OCI-LY7 (cell line): ENCODE measurements around the gene RETSAT. TPM values are rescaled to one million over a fixed set of nuclear protein-coding genes. Genes with fewer than 3 reads are reported as not detected.
A peak's percentile ranks its signal among the peaks of the same experiment; 100 is the strongest.

Experiments used
- BruUV-seq: library from RNA; stranded (reverse); fragments of 400-500 nt; replicated peaks from 2 replicates; lab custom pipeline; 2021; lab: Mats Ljungman, UMichigan
- CTCF ChIA-PET: fragments of 300-600 bp; sonication (Branson Sonifier 250); formaldehyde crosslinking; loops from one replicate; lab custom pipeline; 2022; ENCODE audit warnings: antibody characterized with exemption; ENCODE audit not compliant: unreplicated experiment; lab: Charles Lee
- POLR2A ChIA-PET: fragments of 300-600 bp; sonication (Branson Sonifier 250); formaldehyde crosslinking; loops from one replicate; lab custom pipeline; 2022; ENCODE audit warnings: antibody characterized with exemption; lab: Charles Lee
- DNase-seq: peaks from one replicate; pipeline ENCODE4 v3.0.0-alpha.2; 2015; ENCODE audit warnings: low spot score
- H2AFZ ChIP-seq: fragments of 200-600 bp; sonication (generic), shearing (Covaris generic); 2 replicates; pipeline ENCODE4 v1.6.1; 2014; ENCODE audit warnings: mild to moderate bottlenecking, antibody characterized with exemption, low read length, moderate library complexity
- H3K27ac ChIP-seq: fragments of 200-600 bp; sonication (generic); 2 replicates; pipeline ENCODE4 v1.5.1; 2014; ENCODE audit warnings: mixed run types, low read depth, mild to moderate bottlenecking, moderate library complexity, low read length, inconsistent platforms; ENCODE audit not compliant: poor library complexity, severe bottlenecking
- H3K36me3 ChIP-seq: fragments of 200-600 bp; sonication (generic); 2 replicates; pipeline ENCODE4 v1.6.1; 2014; ENCODE audit warnings: mild to moderate bottlenecking, antibody characterized with exemption, low read length, moderate library complexity, mixed read lengths; ENCODE audit not compliant: insufficient read depth
- H3K4me1 ChIP-seq: fragments of 200-600 bp; sonication (generic); 2 replicates; pipeline ENCODE4 v1.5.1; 2014; ENCODE audit warnings: mild to moderate bottlenecking, low read length; ENCODE audit not compliant: insufficient read depth, poor library complexity, severe bottlenecking
- H3K4me2 ChIP-seq: fragments of 200-600 bp; sonication (generic); 2 replicates; pipeline ENCODE4 v1.6.1; 2014; ENCODE audit warnings: mild to moderate bottlenecking, low read length
- H3K4me3 ChIP-seq: fragments of 200-600 bp; sonication (generic); 2 replicates; pipeline ENCODE4 v1.5.1; 2014; ENCODE audit warnings: mild to moderate bottlenecking, low read depth, low read length; ENCODE audit not compliant: poor library complexity, severe bottlenecking
- H3K79me2 ChIP-seq: fragments of 200-600 bp; sonication (generic); 2 replicates; pipeline ENCODE4 v1.6.1; 2016; ENCODE audit warnings: low read depth, mild to moderate bottlenecking, low read length, moderate library complexity, mixed read lengths; ENCODE audit not compliant: insufficient read depth
- H3K9me2 ChIP-seq: fragments of 200-600 bp; sonication (generic); 2 replicates; pipeline ENCODE4 v1.6.1; 2016; ENCODE audit warnings: mild to moderate bottlenecking, low read length, mixed read lengths; ENCODE audit not compliant: insufficient read depth
- H3K9me3 ChIP-seq: fragments of 200-600 bp; sonication (generic); 2 replicates; pipeline ENCODE4 v1.6.1; 2014; ENCODE audit warnings: mild to moderate bottlenecking, mixed run types, low read length, mixed read lengths
- H4K20me1 ChIP-seq: fragments of 200-600 bp; sonication (generic); 2 replicates; pipeline ENCODE4 v1.6.1; 2014; ENCODE audit warnings: mild to moderate bottlenecking, antibody characterized with exemption, low read length, moderate library complexity, mixed read lengths; ENCODE audit not compliant: insufficient read depth
- EZH2phosphoT487 ChIP-seq: fragments of 200-600 bp; sonication (generic); IDR thresholded peaks from 2 replicates; pipeline ENCODE4 v1.6.1; 2018; ENCODE audit warnings: low read depth, borderline replicate concordance, mild to moderate bottlenecking, mixed run types, antibody characterized with exemption, low read length, moderate library complexity, mixed read lengths
- intact Hi-C: fragments of 100-400 bp; cut with micrococcal nuclease; formaldehyde crosslinking; loops from one replicate; pipeline ENCODE4 v1.10.0; 2022; ENCODE audit not compliant: unreplicated experiment
- total RNA-seq, 2 experiments: library from RNA; depleted of rRNA in 1 of 2; stranded (reverse); fragments of >200 nt in 1 of 2; shearing (Covaris generic) in 1 of 2; gene quantifications; 2 replicates each; pipeline ENCODE4 v1.2.3, GENCODE V29; 2014 to 2022
- TF ChIP-seq, protein P1 (sequence below): fragments of 200-600 bp; sonication (generic); conservative IDR thresholded peaks from 2 replicates; pipeline ENCODE4 v1.5.1; 2014; ENCODE audit warnings: mild to moderate bottlenecking, antibody characterized with exemption, low read length, moderate library complexity, mixed read lengths

RETSAT gene
- total RNA-seq, 2 experiments from 2014 or later: 14.1 to 19.9 TPM

DNA sequence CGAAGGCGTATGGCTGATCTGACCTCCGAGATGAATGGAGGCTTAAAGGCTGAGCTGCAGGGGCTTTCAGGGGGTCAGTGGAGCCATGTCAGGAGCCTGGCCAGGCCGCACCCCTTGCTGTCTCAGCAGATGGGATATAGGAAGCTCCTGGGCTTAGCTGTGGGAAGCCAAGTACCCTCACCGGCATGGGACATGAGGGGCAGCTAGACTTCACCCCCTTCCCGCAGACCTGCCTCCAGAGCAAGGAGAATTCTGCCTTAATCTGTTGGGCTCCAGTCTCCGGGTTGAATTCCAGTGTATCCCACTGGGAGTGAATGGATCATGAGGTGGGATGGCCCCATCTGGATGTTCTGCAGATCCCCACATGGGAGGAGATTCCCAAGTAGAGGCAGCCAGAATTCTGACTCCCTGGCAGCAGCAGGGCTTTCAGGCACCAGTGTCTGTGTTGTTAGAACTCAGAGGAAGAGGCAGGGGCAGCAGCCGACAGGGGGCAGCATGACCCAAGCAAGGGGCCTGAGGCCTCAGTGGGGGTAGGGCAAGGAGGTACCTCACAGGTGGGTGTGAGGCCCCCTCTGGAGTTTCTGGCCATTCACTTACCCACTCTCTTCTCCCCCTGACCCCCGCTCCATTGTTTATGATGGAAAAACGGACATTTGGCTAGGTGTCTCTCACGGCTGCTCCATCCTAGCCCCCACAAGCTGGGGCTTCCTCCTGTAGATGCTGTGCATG lies 36.8 kb upstream of the RETSAT start:
- Histone ChIP-seq H2AFZ (no peak overlapping the region), H4K20me1 (no peaks in the 10 kb centered on the region), H3K36me3 (0 out of 2 replicates have a peak, but pooled peaks cover 3% of the 10 kb centered on the region), H3K9me2 (no peaks in the 10 kb centered on the region), H3K4me1 (peaks cover 8% of the 10 kb centered on the region), H3K27ac (no peak overlapping the region), H3K79me2 (no peaks in the 10 kb centered on the region), H3K4me2 (no peak overlapping the region), H3K9me3 (no peaks in the 10 kb centered on the region), H3K4me3 (no peak overlapping the region)
- peak; percentile 52 for DNase-seq
- TF ChIP-seq, protein P1, sequence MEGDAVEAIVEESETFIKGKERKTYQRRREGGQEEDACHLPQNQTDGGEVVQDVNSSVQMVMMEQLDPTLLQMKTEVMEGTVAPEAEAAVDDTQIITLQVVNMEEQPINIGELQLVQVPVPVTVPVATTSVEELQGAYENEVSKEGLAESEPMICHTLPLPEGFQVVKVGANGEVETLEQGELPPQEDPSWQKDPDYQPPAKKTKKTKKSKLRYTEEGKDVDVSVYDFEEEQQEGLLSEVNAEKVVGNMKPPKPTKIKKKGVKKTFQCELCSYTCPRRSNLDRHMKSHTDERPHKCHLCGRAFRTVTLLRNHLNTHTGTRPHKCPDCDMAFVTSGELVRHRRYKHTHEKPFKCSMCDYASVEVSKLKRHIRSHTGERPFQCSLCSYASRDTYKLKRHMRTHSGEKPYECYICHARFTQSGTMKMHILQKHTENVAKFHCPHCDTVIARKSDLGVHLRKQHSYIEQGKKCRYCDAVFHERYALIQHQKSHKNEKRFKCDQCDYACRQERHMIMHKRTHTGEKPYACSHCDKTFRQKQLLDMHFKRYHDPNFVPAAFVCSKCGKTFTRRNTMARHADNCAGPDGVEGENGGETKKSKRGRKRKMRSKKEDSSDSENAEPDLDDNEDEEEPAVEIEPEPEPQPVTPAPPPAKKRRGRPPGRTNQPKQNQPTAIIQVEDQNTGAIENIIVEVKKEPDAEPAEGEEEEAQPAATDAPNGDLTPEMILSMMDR: peak; percentile 80
- no peak for TF ChIP-seq EZH2phosphoT487
- no TSS peak for BruUV-seq
- intact Hi-C loops: loop anchor here (1.0 kb wide), 1 partner anchor 161 kb away; no protein-coding TSS in a partner anchor
- POLR2A ChIA-PET: interaction anchor here (0.6 to 0.8 kb wide), 2 partner anchors 64 to 780 kb away, joined by 4 to 5 read pairs; no protein-coding TSS in a partner anchor
- CTCF ChIA-PET: no interaction called here

DNA sequence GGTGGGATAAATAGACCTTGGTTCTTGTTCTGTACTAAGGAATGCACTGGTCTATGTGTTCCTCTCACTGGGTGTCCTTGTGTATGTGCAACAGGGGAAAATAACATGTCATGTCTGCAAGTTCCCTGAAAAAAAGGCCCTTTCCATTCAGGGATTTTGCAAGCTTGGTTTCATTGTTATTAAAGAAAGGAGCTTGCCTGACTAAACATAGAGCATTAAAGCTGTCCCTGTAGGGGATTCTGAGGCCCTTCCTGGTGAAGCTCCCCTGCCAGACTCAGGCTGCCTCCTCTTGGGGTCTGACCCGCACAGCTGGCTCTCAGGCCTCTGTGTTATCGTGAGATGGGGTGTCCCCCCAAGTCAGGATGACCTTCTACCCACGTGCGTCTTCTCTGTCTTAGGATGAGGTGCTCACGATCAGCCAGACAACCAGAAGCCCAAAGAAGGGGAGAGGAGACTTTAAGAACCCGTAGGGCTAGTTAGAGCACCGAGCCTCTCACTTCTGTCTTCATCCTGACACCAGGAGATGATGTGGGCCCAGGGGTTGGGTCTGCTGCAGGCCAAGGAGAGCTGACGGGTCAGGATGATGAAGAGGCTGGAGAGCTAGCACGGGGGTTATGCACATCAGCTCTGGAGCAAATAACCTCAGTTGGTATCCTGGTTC lies 34.7 kb upstream of the RETSAT start:
- no peak overlapping the region for H3K4me3 ChIP-seq
- ChIA-PET CTCF (no interaction called here), POLR2A (interaction anchor here (0.6 kb wide), 1 partner anchor 118 kb away, joined by 4 read pairs; no protein-coding TSS in a partner anchor)
- H3K27ac ChIP-seq: no peak overlapping the region
- DNase-seq: no peak
- no peak overlapping the region for H2AFZ ChIP-seq
- 0 out of 2 replicates have a peak, but pooled peaks cover 3% of the 10 kb centered on the region for H3K36me3 ChIP-seq
- intact Hi-C loops: no loop called here
- no peaks in the 10 kb centered on the region for H3K9me3 ChIP-seq
- TF ChIP-seq, protein P1: no peak
- TF ChIP-seq EZH2phosphoT487: no peak
- H4K20me1 ChIP-seq: no peaks in the 10 kb centered on the region
- BruUV-seq: no TSS peak
- no peaks in the 10 kb centered on the region for H3K9me2 ChIP-seq
- H3K4me1 ChIP-seq: peaks cover 8% of the 10 kb centered on the region
- H3K4me2 ChIP-seq: no peak overlapping the region
- H3K79me2 ChIP-seq: no peaks in the 10 kb centered on the region
